HepG2 (cell line): ENCODE data around the gene TMEM256. TPM values are rescaled to one million over a fixed set of nuclear protein-coding genes. Genes with fewer than 3 reads are reported as not detected.
A peak's percentile ranks its signal among the peaks of the same experiment; 100 is the strongest.

ENCODE experiments used
- ADNP ChIP-seq: sonication (generic); formaldehyde crosslinking; IDR thresholded peaks from 2 replicates; pipeline ENCODE4 v1.4.0; 2020; ENCODE audit warnings: missing genetic modification reagents
- ATF3 ChIP-seq: sonication (generic); formaldehyde crosslinking; IDR thresholded peaks from 2 replicates; pipeline ENCODE4 v1.4.0; 2020; ENCODE audit warnings: missing genetic modification reagents
- ELF3 ChIP-seq: IDR thresholded peaks from 2 replicates; pipeline ENCODE4 v1.6.1; 2016; ENCODE audit warnings: missing genetic modification reagents, missing compliant biosample characterization
- GABPB1 ChIP-seq: IDR thresholded peaks from 2 replicates; pipeline ENCODE4 v1.6.1; 2016; ENCODE audit warnings: mild to moderate bottlenecking, missing genetic modification reagents, moderate library complexity, missing compliant biosample characterization
- IKZF5 ChIP-seq: IDR thresholded peaks from 2 replicates; pipeline ENCODE4 v1.6.1; 2018; ENCODE audit warnings: missing genetic modification reagents, mild to moderate bottlenecking, missing compliant biosample characterization
- PATZ1 ChIP-seq: sonication (generic); formaldehyde crosslinking; IDR thresholded peaks from 2 replicates; pipeline ENCODE4 v1.4.0; 2020; ENCODE audit warnings: missing genetic modification reagents
- POGK ChIP-seq: sonication (generic); formaldehyde crosslinking; conservative IDR thresholded peaks from 2 replicates; pipeline ENCODE4 v1.8.0; 2022; ENCODE audit warnings: mild to moderate bottlenecking, moderate library complexity, missing genetic modification reagents
- SSRP1 ChIP-seq: IDR thresholded peaks from 2 replicates; pipeline ENCODE4 v1.6.1; 2016; ENCODE audit warnings: control low read depth
- ZBTB40 ChIP-seq, 2 experiments: fragments of 450-650 bp in 1 of 2; sonication (generic) in 1 of 2; formaldehyde crosslinking in 1 of 2; IDR thresholded peaks; 2 replicates each; pipeline versions ENCODE4 v1.6.1 to v1.8.0; 2016 to 2022; ENCODE audit warnings: antibody characterized with exemption in 1 of 2, mild to moderate bottlenecking in 1 of 2, missing genetic modification reagents in 1 of 2
- ZNF276 ChIP-seq: sonication (generic); formaldehyde crosslinking; IDR thresholded peaks from 2 replicates; pipeline ENCODE4 v1.4.0; 2020; ENCODE audit warnings: mild to moderate bottlenecking, low read depth, missing genetic modification reagents
- ZNF792 ChIP-seq: IDR thresholded peaks from 2 replicates; pipeline ENCODE4 v1.6.1; 2016
- polyA plus RNA-seq, 8 experiments: library from polyadenylated mRNA; depleted of rRNA in 3 of 8; stranded (reverse) in 7 of 8; unstranded in 1 of 8; fragments of >200 nt; fragmentation: Illumina TruSeq in 4 of 8; extraction: Trizol in 4 of 8; gene quantifications; 2 replicates each; pipeline versions ENCODE4 v1.2.1 to v1.2.3, GENCODE V29; 2011 to 2016; ENCODE audit warnings: low read depth in 4 of 8, missing spikeins in 1 of 8, mixed read lengths in 1 of 8; ENCODE audit not compliant: insufficient read depth in 1 of 8
- total RNA-seq, 5 experiments: library from RNA; depleted of rRNA; stranded (reverse); fragments of >200 nt; fragmentation: Illumina TruSeq; extraction: Trizol; gene quantifications; 2 replicates each; pipeline ENCODE4 v1.2.3, GENCODE V29; 2016; ENCODE audit warnings: low read depth in 1 of 5

Gene TMEM256
- total and polyA plus RNA-seq, 2 of the 13 experiments (the other 11 are each of a cell fraction or from before 2014, with no cell fraction given) = 231 to 252 TPM

- no peak for TF ChIP-seq ZBTB40 (IDR thresholded peaks at IDR 0.05)
- 0 out of 2 replicates have a peak, but pooled peaks have one; percentile 36 for TF ChIP-seq ZBTB40 (CRISPR knock-in tag; IDR thresholded peaks at IDR 0.05)
- TF ChIP-seq ADNP (CRISPR knock-in tag) = no peak
- peak; percentile 43; the same call in 1 of the 2 replicates for TF ChIP-seq ATF3 (CRISPR knock-in tag)
- 0 out of 2 replicates have a peak, but pooled peaks have one; percentile 73 for TF ChIP-seq SSRP1 (CRISPR knock-in tag)
- TF ChIP-seq ELF3 (CRISPR knock-in tag) = peak; percentile 66; the same call in 1 of the 2 replicates
- peak; percentile 68 for TF ChIP-seq GABPB1
- peak; percentile 55; the same call in 1 of the 2 replicates for TF ChIP-seq IKZF5 (CRISPR knock-in tag)
- peak; percentile 80 for TF ChIP-seq PATZ1 (CRISPR knock-in tag)
- TF ChIP-seq ZNF792 (CRISPR knock-in tag) = 0 out of 2 replicates have a peak, but pooled peaks have one; percentile 30
- TF ChIP-seq POGK (CRISPR knock-in tag) = 0 out of 2 replicates have a peak, but pooled peaks have one; percentile 22
- TF ChIP-seq ZNF276 (CRISPR knock-in tag) = peak; percentile 56; the same call in 1 of the 2 replicates
These were observed 47.8 kb downstream of the TMEM256 start (continued) for GRCh38 chr17:7356072-7356549.
